Heart right ventricle (tissue), 16 donors: ENCODE measurements around the gene HOXB2. TPM values are rescaled to one million over a fixed set of nuclear protein-coding genes. Genes with fewer than 3 reads are reported as not detected.

Experiments used
- ATAC-seq, 8 donors: fragments of 200-7000 bp; cut with Tn5 transposase; one replicate each; pipeline ENCODE4 v1.9.1; 2020; ENCODE audit warnings: mild to moderate bottlenecking in 8 of 8, moderate library complexity in 8 of 8, moderate number of reproducible peaks in 1 of 8
- DNase-seq, 2 donors: peaks; one replicate each; pipeline ENCODE4 v3.0.0-alpha.2; 2020
- H3K27ac ChIP-seq, 10 donors: fragments of 200-600 bp; sonication (generic) in 2 of 10; one replicate each; pipeline versions ENCODE4 v1.5.0 to v1.8.0; 2020 to 2022; ENCODE audit warnings: mild to moderate bottlenecking in 3 of 10
- H3K27me3 ChIP-seq, 7 donors: fragments of 200-600 bp; one replicate each; pipeline ENCODE4 v1.8.0; 2021 to 2022; ENCODE audit warnings: mild to moderate bottlenecking in 2 of 7
- H3K36me3 ChIP-seq, 9 donors: fragments of 200-600 bp; sonication (generic) in 1 of 9; one replicate each; pipeline versions ENCODE4 v1.5.0 to v1.8.0; 2020 to 2022; ENCODE audit warnings: mild to moderate bottlenecking in 2 of 9
- H3K4me1 ChIP-seq, 9 donors: fragments of 200-600 bp; sonication (generic) in 1 of 9; one replicate each; pipeline versions ENCODE4 v1.5.0 to v1.8.0; 2020 to 2022; ENCODE audit warnings: mild to moderate bottlenecking in 4 of 9
- H3K4me3 ChIP-seq, 10 donors: fragments of 200-600 bp; sonication (generic) in 2 of 10; one replicate each; pipeline versions ENCODE4 v1.5.0 to v1.8.0; 2020 to 2022; ENCODE audit warnings: mild to moderate bottlenecking in 7 of 10, moderate library complexity in 2 of 10
- H3K9me3 ChIP-seq, 11 donors: fragments of 200-600 bp in 10 of 11; sonication (generic) in 2 of 11; one replicate each; pipeline versions ENCODE4 v1.5.0 to v1.8.0; 2013 to 2022; ENCODE audit warnings: mild to moderate bottlenecking in 2 of 11, control low read depth in 1 of 11, moderate library complexity in 1 of 11
- CTCF ChIP-seq, 9 donors: fragments of 200-600 bp; sonication (generic) in 2 of 9; IDR thresholded peaks; one replicate each; pipeline versions ENCODE4 v1.5.0 to v1.8.0; 2021 to 2022; ENCODE audit warnings: antibody characterized with exemption in 9 of 9, mild to moderate bottlenecking in 5 of 9, moderate library complexity in 1 of 9
- WGBS, 2 donors: extraction: QIAGEN DNeasy Blood & Tissue Kit; methylation state at CpG; one replicate each; pipeline ENCODE4 v1.1.7; 2013; ENCODE audit warnings: inconsistent platforms in 1 of 2; 5-methylcytosine and 5-hydroxymethylcytosine counted together
- intact Hi-C, 10 donors: fragments of 100-400 bp; cut with DNase I; formaldehyde crosslinking; loops; one replicate each; pipeline versions ENCODE4 v1.11.1 to v1.14.2; 2022
- polyA plus RNA-seq, 2 donors: library from polyadenylated mRNA; stranded (reverse); fragments of 200-250 nt; gene quantifications; one replicate each; pipeline ENCODE4 v1.2.3, GENCODE V29; 2013
- total RNA-seq, 10 donors: library from RNA; stranded (reverse); fragmentation: NEBNext Ultra II Directional in 3 of 10; extraction: Animal tissue kit (Norgen Biotek cat#: 25700) in 3 of 10; gene quantifications; one replicate each; pipeline versions ENCODE4 v1.2.1 to v1.2.4, GENCODE V29; 2021 to 2023
- donor health status: Arrhythmogenic right ventricular cardiomyopathy.
- donor health status: ischemic (EF 13 %, LVEDD 7.1; RV severe dilation, severe dysfunction).
- donor health status: healthy with polysubstance abuse.
- donor health status: DM: no; HTN: yes; CAD: no.
- donor health status: DM: no; HTN: no; CAD: no.
- donor health status: ischemic (EF 25% LVEDD 6.9; RV normal size, moderate dysfunction).
- donor health status: ischemic (EF 25% LVEDD 5.7; RV mildly dilated, moderate dysfunction).
- donor health status: healthy.
- donor health status: DM: yes; HTN: yes; CAD: no.
- donor health status: Ischemic cardiomyopathy.
- donor health status: ischemic (EF 35%, LVEDD 5.7; RV mildly dilated, moderate dysfunction).
- donor health status: nonischemic (EF 11% LVEDD 7.7; RV severe dilation, severe dysfunction).
- donor health status: DM: yes; HTN: yes; CAD: no.
- donor health status: PGD.
- donor health status: ischemic (EF 29% LVEDD 5.4; RV normal size, mild dysfunction).
- donor health status: nonischemic (EF 23%, LVEDD 6.1; RV moderate dilation, normal function).

Gene HOXB2
- total and polyA plus RNA-seq, 12 donors: 0.47 to 7.9 (median 2.2) TPM

DNA sequence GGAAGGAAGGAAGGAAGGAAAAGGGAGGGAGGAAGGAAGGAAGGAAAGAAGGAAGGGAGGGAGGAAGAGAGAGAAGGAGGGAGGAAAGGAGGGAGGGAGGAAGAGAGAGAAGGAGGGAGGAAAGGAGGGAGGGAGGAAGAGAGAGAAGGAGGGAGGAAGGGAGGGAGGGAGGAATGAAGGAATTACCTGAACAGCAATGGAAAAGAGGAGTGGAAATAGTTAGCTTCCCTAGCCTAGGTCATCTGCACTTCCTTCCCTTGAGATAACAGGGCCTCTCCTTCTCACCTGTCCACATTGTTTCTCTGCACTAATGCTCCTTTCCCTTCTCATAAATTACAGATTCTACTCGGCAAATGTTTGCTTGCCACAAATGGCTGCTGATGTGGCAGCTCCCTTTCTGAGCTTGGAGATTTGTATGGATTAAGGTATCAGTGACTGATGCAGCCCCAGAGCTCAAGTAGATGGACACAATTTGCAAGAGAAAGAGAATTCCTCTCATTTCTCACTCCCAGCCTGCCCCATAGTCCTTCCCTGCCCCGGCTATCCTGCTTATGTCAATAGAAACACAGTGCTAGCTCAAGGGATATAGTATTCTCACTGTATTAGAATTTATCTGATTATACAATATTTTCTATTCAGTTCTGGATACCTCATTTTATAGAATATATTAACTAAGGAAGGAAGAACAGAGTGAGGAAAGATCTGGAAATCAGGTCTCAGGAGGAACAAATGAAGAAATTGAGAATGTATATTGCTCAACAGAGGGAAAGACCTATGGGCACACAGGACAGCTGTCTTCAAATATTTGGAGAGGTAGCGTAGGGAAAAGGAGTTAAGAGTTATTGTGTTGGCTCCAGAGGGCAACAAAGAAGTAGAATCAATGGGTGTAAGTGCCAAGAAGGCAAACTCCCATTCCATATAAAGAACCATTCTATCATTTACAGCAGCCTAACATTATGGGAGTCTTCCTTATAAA, 28.7 kb downstream of the HOXB2 start:
- peaks cover 0 to 99% (median 88%) of the 10 kb centered on the region in 7 donors for H3K27me3 ChIP-seq
- no peak overlapping the region for H3K4me3 ChIP-seq
- ATAC-seq (no peak), DNase-seq (no peak)
- H3K27ac ChIP-seq: no peak overlapping the region
- H3K36me3 ChIP-seq: no peaks in the 10 kb centered on the region
- intact Hi-C loops: no loop called here
- no peak for TF ChIP-seq CTCF (IDR thresholded peaks at IDR 0.05)
- H3K4me1 ChIP-seq: no peaks in the 10 kb centered on the region
- 51 to 69% methylated on average over 3 of the region's 3 CpGs for WGBS, 2 donors
- no peaks in the 10 kb centered on the region for H3K9me3 ChIP-seq

GRCh38 chr17:48514477-48514876, 30.4 kb downstream of the HOXB2 start:
- H3K27me3 ChIP-seq: peaks cover 0 to 100% (median 88%) of the 10 kb centered on the region in 7 donors
- no peaks in the 10 kb centered on the region for H3K4me1 ChIP-seq
- no peak overlapping the region for H3K27ac ChIP-seq
- H3K4me3 ChIP-seq: no peak overlapping the region
- TF ChIP-seq CTCF (IDR thresholded peaks at IDR 0.05): no peak
- H3K36me3 ChIP-seq: no peaks in the 10 kb centered on the region
- WGBS, 2 donors: 81 to 84% methylated on average over 2 of the region's 2 CpGs
- intact Hi-C loops: no loop called here
- no peak for ATAC-seq
- H3K9me3 ChIP-seq: no peaks in the 10 kb centered on the region
- DNase-seq: no peak

- peaks cover 0 to 100% (median 87%) of the 10 kb centered on the region in 7 donors for H3K27me3 ChIP-seq
- no peak for ATAC-seq
- H3K36me3 ChIP-seq: no peaks in the 10 kb centered on the region
- no peak for DNase-seq
- 36 to 54% methylated on average over 6 of the region's 6 CpGs for WGBS, 2 donors
- H3K9me3 ChIP-seq: no peaks in the 10 kb centered on the region
- H3K27ac ChIP-seq: no peak overlapping the region
- intact Hi-C loops: no loop called here
- no peaks in the 10 kb centered on the region for H3K4me1 ChIP-seq
- no peak for TF ChIP-seq CTCF (IDR thresholded peaks at IDR 0.05)
- no peak overlapping the region for H3K4me3 ChIP-seq
These were observed 31.0 kb downstream of the HOXB2 start for GRCh38 chr17:48513666-48514455.

GRCh38 chr17:48513097-48513496, 31.8 kb downstream of the HOXB2 start:
- ATAC-seq (no peak), DNase-seq (no peak)
- H3K27me3 ChIP-seq: peaks cover 0 to 100% (median 87%) of the 10 kb centered on the region in 7 donors
- no peak overlapping the region for H3K27ac ChIP-seq
- no peaks in the 10 kb centered on the region for H3K36me3 ChIP-seq
- TF ChIP-seq CTCF (IDR thresholded peaks at IDR 0.05): no peak
- H3K9me3 ChIP-seq: no peaks in the 10 kb centered on the region
- intact Hi-C loops: no loop called here
- no peak overlapping the region for H3K4me3 ChIP-seq
- 37 to 47% methylated on average over 7 of the region's 7 CpGs for WGBS, 2 donors
- no peaks in the 10 kb centered on the region for H3K4me1 ChIP-seq
